ENCODE results near the gene PRKN. TPM values are rescaled to one million over a fixed set of nuclear protein-coding genes. Genes with fewer than 3 reads are reported as not detected.
"Not testable (repeated sequence)": the region's sequence is repeated elsewhere in the genome, so short reads cannot be mapped to it uniquely, and the experiment has no call there.

Gene PRKN
- total RNA-seq, 1 donor from 2014 or later: 1.3 TPM

GRCh38 chr6:161866570-161866969 lies 861.0 kb downstream of the PRKN start:
- H3K27me3 ChIP-seq (ENCODE audit: insufficient read depth, low read length): no peaks in the 10 kb centered on the region
- no peaks in the 10 kb centered on the region for H3K9me3 ChIP-seq (ENCODE audit: insufficient read depth, low read depth, low read length)
- no peak overlapping the region for H3K4me3 ChIP-seq (ENCODE audit: insufficient read depth, low read depth, low read length)
- H3K9ac ChIP-seq (ENCODE audit: low read length): no peak overlapping the region
- no peak for TF ChIP-seq CTCF (IDR thresholded peaks at IDR 0.05; ENCODE audit: insufficient read depth, low read depth, low read length)
- no peak for TF ChIP-seq EZH2 (IDR thresholded peaks at IDR 0.05; ENCODE audit: insufficient read depth, low read length)
- H3K79me2 ChIP-seq (ENCODE audit: insufficient read depth, low read length): no peaks in the 10 kb centered on the region
- no peak overlapping the region for H3K27ac ChIP-seq (ENCODE audit: low read depth, low read length)
- DNase-seq (ENCODE audit: low read depth) (no peak), FAIRE-seq (no peak)
- Mint-ChIP-seq H3K9me3 (ENCODE audit: unreplicated experiment) (no peaks in the 10 kb centered on the region), H3K4me3 (ENCODE audit: unreplicated experiment) (no peak overlapping the region), H3K4me1 (ENCODE audit: low read depth, unreplicated experiment) (peaks cover 12% of the 10 kb centered on the region), H3K27ac (ENCODE audit: unreplicated experiment) (no peak overlapping the region), H3K27me3 (ENCODE audit: low read depth, unreplicated experiment) (no peaks in the 10 kb centered on the region), H3K36me3 (ENCODE audit: low read depth, unreplicated experiment) (no peaks in the 10 kb centered on the region)
- H3K36me3 ChIP-seq (ENCODE audit: insufficient read depth, low read length): no peaks in the 10 kb centered on the region
- H3K4me2 ChIP-seq (ENCODE audit: low read length): no peak overlapping the region
- H4K20me1 ChIP-seq (ENCODE audit: insufficient read depth, low read length): no peaks in the 10 kb centered on the region
- no peaks in the 10 kb centered on the region for H3K4me1 ChIP-seq (ENCODE audit: insufficient read depth, low read length)
- H2AFZ ChIP-seq (ENCODE audit: low read depth, low read length): no peak overlapping the region

GRCh38 chr6:161861061-161861460 lies 866.5 kb downstream of the PRKN start:
- not testable (repeated sequence) for H3K9me3 Mint-ChIP-seq (ENCODE audit: unreplicated experiment); H3K4me3 Mint-ChIP-seq (ENCODE audit: unreplicated experiment); H3K9ac ChIP-seq (ENCODE audit: low read length); H3K9me3 ChIP-seq (ENCODE audit: insufficient read depth, low read depth, low read length); H3K4me3 ChIP-seq (ENCODE audit: insufficient read depth, low read depth, low read length); DNase-seq (ENCODE audit: low read depth); H3K27me3 Mint-ChIP-seq (ENCODE audit: low read depth, unreplicated experiment); H3K36me3 ChIP-seq (ENCODE audit: insufficient read depth, low read length); H3K36me3 Mint-ChIP-seq (ENCODE audit: low read depth, unreplicated experiment); H3K27me3 ChIP-seq (ENCODE audit: insufficient read depth, low read length); H3K4me1 ChIP-seq (ENCODE audit: insufficient read depth, low read length); H3K27ac Mint-ChIP-seq (ENCODE audit: unreplicated experiment); H3K4me2 ChIP-seq (ENCODE audit: low read length); H3K79me2 ChIP-seq (ENCODE audit: insufficient read depth, low read length); FAIRE-seq; H3K27ac ChIP-seq (ENCODE audit: low read depth, low read length); H4K20me1 ChIP-seq (ENCODE audit: insufficient read depth, low read length); H2AFZ ChIP-seq (ENCODE audit: low read depth, low read length)
- H3K4me1 Mint-ChIP-seq (ENCODE audit: low read depth, unreplicated experiment): peaks cover 12% of the 10 kb centered on the region

GRCh38 chr6:161853657-161854056 lies 873.9 kb downstream of the PRKN start:
- Histone ChIP-seq H3K36me3 (ENCODE audit: insufficient read depth, low read length) (no peaks in the 10 kb centered on the region), H3K9me3 (ENCODE audit: insufficient read depth, low read depth, low read length) (no peaks in the 10 kb centered on the region), H3K79me2 (ENCODE audit: insufficient read depth, low read length) (no peaks in the 10 kb centered on the region), H3K9ac (ENCODE audit: low read length) (no peak overlapping the region), H3K27me3 (ENCODE audit: insufficient read depth, low read length) (peaks cover 2% of the 10 kb centered on the region), H3K4me3 (ENCODE audit: insufficient read depth, low read depth, low read length) (no peak overlapping the region), H3K4me2 (ENCODE audit: low read length) (no peak overlapping the region), H2AFZ (ENCODE audit: low read depth, low read length) (no peak overlapping the region), H3K4me1 (ENCODE audit: insufficient read depth, low read length) (no peaks in the 10 kb centered on the region), H3K27ac (ENCODE audit: low read depth, low read length) (no peak overlapping the region), H4K20me1 (ENCODE audit: insufficient read depth, low read length) (no peaks in the 10 kb centered on the region)
- DNase-seq (ENCODE audit: low read depth) (no peak), FAIRE-seq (no peak)
- Mint-ChIP-seq H3K36me3 (ENCODE audit: low read depth, unreplicated experiment) (no peaks in the 10 kb centered on the region), H3K9me3 (ENCODE audit: unreplicated experiment) (no peaks in the 10 kb centered on the region), H3K27ac (ENCODE audit: unreplicated experiment) (no peak overlapping the region), H3K4me1 (ENCODE audit: low read depth, unreplicated experiment) (peaks cover 4% of the 10 kb centered on the region), H3K4me3 (ENCODE audit: unreplicated experiment) (no peak overlapping the region), H3K27me3 (ENCODE audit: low read depth, unreplicated experiment) (no peaks in the 10 kb centered on the region)
- TF ChIP-seq EZH2 (IDR thresholded peaks at IDR 0.05; ENCODE audit: insufficient read depth, low read length): no peak
- TF ChIP-seq CTCF (IDR thresholded peaks at IDR 0.05; ENCODE audit: insufficient read depth, low read depth, low read length): no peak

GRCh38 chr6:161851486-161851885 lies 876.1 kb downstream of the PRKN start:
- H3K4me3 ChIP-seq (ENCODE audit: insufficient read depth, low read depth, low read length); H3K79me2 ChIP-seq (ENCODE audit: insufficient read depth, low read length); H2AFZ ChIP-seq (ENCODE audit: low read depth, low read length); H3K27ac ChIP-seq (ENCODE audit: low read depth, low read length); H3K4me1 ChIP-seq (ENCODE audit: insufficient read depth, low read length); H3K9me3 ChIP-seq (ENCODE audit: insufficient read depth, low read depth, low read length); H3K27ac Mint-ChIP-seq (ENCODE audit: unreplicated experiment); H3K4me2 ChIP-seq (ENCODE audit: low read length); H3K9ac ChIP-seq (ENCODE audit: low read length); H3K36me3 ChIP-seq (ENCODE audit: insufficient read depth, low read length); H3K4me3 Mint-ChIP-seq (ENCODE audit: unreplicated experiment); H3K9me3 Mint-ChIP-seq (ENCODE audit: unreplicated experiment); H3K27me3 ChIP-seq (ENCODE audit: insufficient read depth, low read length); FAIRE-seq; DNase-seq (ENCODE audit: low read depth); H3K27me3 Mint-ChIP-seq (ENCODE audit: low read depth, unreplicated experiment); H3K4me1 Mint-ChIP-seq (ENCODE audit: low read depth, unreplicated experiment); H3K36me3 Mint-ChIP-seq (ENCODE audit: low read depth, unreplicated experiment); H4K20me1 ChIP-seq (ENCODE audit: insufficient read depth, low read length): not testable (repeated sequence)
